H1 (cell line): ENCODE data around the gene FBXL14. TPM values are rescaled to one million over a fixed set of nuclear protein-coding genes. Genes with fewer than 3 reads are reported as not detected.

Experiments used
- CBX8 ChIP-seq: fragments of 300-800, 300-1000 bp; sonication (generic); IDR thresholded peaks from 2 replicates; pipeline ENCODE4 v1.7.1; 2016; ENCODE audit warnings: low read depth, low read length, borderline replicate concordance
- CEBPB ChIP-seq: IDR thresholded peaks from 2 replicates; pipeline ENCODE4 v1.6.1; 2012; ENCODE audit warnings: low read depth, low read length
- CHD2 ChIP-seq: IDR thresholded peaks from 2 replicates; pipeline ENCODE4 v1.6.1; 2012; ENCODE audit warnings: low read length, improper control_type of control experiment
- KDM4A ChIP-seq: IDR thresholded peaks from one replicate; pipeline ENCODE4 v1.7.1; 2012; ENCODE audit warnings: low read depth, mild to moderate bottlenecking, moderate library complexity, low read length, inconsistent platforms; ENCODE audit not compliant: severe bottlenecking
- SIN3A ChIP-seq, 2 experiments: IDR thresholded peaks in 1 of 2; conservative IDR thresholded peaks in 1 of 2; 2 replicates each; pipeline ENCODE4 v1.6.1; 2011 to 2012; ENCODE audit warnings: low read length in 2 of 2, improper control_type of control experiment in 1 of 2, low read depth in 1 of 2, mild to moderate bottlenecking in 1 of 2
- SRF ChIP-seq: IDR thresholded peaks from 2 replicates; pipeline ENCODE4 v1.6.1; 2011; ENCODE audit warnings: mild to moderate bottlenecking, low read depth, low read length, moderate library complexity
- polyA plus RNA-seq, 7 experiments: library from polyadenylated mRNA; depleted of rRNA in 3 of 7; stranded (reverse) in 5 of 7; unstranded in 2 of 7; fragments of >200 nt in 5 of 7; fragments of 200-250 nt in 2 of 7; gene quantifications; 1 replicate in 5 of 7; 2 replicates in 1 of 7; 4 replicates in 1 of 7; pipeline versions ENCODE4 v1.2.1 to v1.2.3, GENCODE V29; 2011 to 2013; ENCODE audit warnings: missing spikeins in 2 of 7, mixed read lengths in 2 of 7
- total RNA-seq: library from RNA; stranded (reverse); fragmentation: NEBNext Ultra II Directional; extraction: Animal tissue kit (Norgen Biotek cat#: 25700); gene quantifications from 2 replicates; pipeline ENCODE4 v1.2.1, GENCODE V29; 2021
- TF ChIP-seq, protein P1 (sequence below): IDR thresholded peaks from 2 replicates; pipeline ENCODE4 v1.6.1; 2012; ENCODE audit warnings: inconsistent platforms

The FBXL14 gene
- total and polyA plus RNA-seq, 2 of the 8 experiments (the other 6 are each of a cell fraction or from before 2014, with no cell fraction given): 5.5 to 9.6 TPM

DNA sequence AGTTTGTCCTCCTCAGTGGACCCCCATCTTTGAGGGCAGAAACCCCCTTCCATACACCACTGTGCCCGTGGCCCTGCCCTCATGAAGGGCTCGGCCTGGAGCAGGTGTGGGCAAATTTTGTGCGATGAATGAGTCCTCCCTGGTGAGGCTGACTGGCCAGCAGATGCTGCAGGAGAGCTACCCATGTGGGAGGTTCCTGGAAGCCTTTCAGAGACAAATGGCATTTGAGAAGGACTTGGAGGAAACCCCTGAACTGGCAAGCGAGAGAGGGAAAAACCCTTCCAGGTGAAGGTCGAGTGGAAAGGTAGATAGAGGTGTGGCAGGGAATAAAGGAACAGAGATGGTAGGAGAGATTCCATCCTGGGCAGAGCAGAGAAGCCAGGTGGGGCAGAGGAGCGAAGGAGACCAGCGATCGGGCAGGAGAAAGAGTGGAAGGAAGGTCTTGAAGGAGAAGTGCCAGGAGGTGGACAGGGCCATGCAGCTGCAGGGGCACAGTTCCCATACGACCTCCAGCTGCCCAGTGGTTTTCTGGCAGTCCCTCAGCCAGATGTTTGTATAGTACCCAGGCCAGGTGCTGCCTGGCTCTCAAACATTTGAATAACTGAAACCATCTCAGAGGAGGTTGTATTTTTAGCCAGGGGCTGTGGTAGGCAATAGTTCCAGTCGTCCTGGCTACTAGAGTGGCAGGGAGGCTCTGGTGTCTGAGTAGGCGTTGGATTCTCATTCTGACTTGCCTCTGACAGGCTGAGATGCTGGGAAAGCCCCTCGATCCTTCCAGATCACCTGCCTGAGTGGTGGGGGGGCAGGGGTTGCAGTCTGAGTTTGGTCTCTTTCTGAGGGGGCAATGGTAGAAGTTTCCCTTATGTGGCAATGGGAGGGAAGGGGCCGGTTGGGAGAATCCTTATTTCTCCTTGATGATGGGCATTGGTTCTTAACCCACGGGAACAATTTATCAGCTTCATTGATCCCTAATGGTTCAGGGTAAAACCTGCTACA is 40.1 kb downstream of the FBXL14 start (continued):
- TF ChIP-seq SIN3A (conservative IDR thresholded peaks at IDR 0.05 in 1 of 2, IDR thresholded peaks at IDR 0.05 in 1 of 2; ENCODE audit: low read depth in 1 of 2, low read length in 2 of 2) (no peak), CBX8 (no peak), CEBPB (no peak), KDM4A (no peak), SRF (no peak), CHD2 (no peak)
- TF ChIP-seq, protein P1, sequence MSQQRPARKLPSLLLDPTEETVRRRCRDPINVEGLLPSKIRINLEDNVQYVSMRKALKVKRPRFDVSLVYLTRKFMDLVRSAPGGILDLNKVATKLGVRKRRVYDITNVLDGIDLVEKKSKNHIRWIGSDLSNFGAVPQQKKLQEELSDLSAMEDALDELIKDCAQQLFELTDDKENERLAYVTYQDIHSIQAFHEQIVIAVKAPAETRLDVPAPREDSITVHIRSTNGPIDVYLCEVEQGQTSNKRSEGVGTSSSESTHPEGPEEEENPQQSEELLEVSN: no peak
